ENCODE data around the gene CIAO1. TPM values are rescaled to one million over a fixed set of nuclear protein-coding genes. Genes with fewer than 3 reads are reported as not detected.

Gene CIAO1
- total and polyA plus RNA-seq, 4 donors = 43.0 to 80.4 (median 47.0) TPM

GRCh38 chr2:96245609-96246390, 20.2 kb upstream of the CIAO1 start:
- peaks cover 0 to 6% (median 3%) of the 10 kb centered on the region in 4 donors for H3K4me1 ChIP-seq (ENCODE audit: control insufficient read depth in 4 of 4, insufficient read depth in 4 of 4, low read length in 3 of 4)
- WGBS = 90% methylated on average over 8 of the region's 8 CpGs

GRCh38 chr2:96247009-96247408, 19.0 kb upstream of the CIAO1 start:
- Histone ChIP-seq H3K27ac (ENCODE audit: low read depth in 1 of 2, low read length in 2 of 2) (no peak overlapping the region), H3K9me3 (ENCODE audit: control insufficient read depth in 4 of 4, low read length in 3 of 4) (no peaks in the 10 kb centered on the region), H3K36me3 (ENCODE audit: control insufficient read depth in 4 of 4, insufficient read depth in 3 of 4, low read depth in 1 of 4, low read length in 3 of 4) (peaks cover 0 to 4% (median 3%) of the 10 kb centered on the region in 4 donors), H3K4me3 (ENCODE audit: low read depth in 1 of 3, low read length in 3 of 3) (no peak overlapping the region), H3K27me3 (ENCODE audit: control insufficient read depth in 4 of 4, insufficient read depth in 4 of 4, low read length in 3 of 4) (no peaks in the 10 kb centered on the region), H3K4me1 (ENCODE audit: control insufficient read depth in 4 of 4, insufficient read depth in 4 of 4, low read length in 3 of 4) (peaks cover 0 to 9% (median 3%) of the 10 kb centered on the region in 4 donors), H3K9ac (ENCODE audit: low read depth in 1 of 2, low read length in 2 of 2) (no peak overlapping the region)
- TF ChIP-seq GABPA (IDR thresholded peaks at IDR 0.05 in 1 of 2, conservative IDR thresholded peaks at IDR 0.05 in 1 of 2) = no peak
- TF ChIP-seq JUND (IDR thresholded peaks at IDR 0.05) = no peak
- TF ChIP-seq NR2F2 (IDR thresholded peaks at IDR 0.05) = peak; percentile 14
- TF ChIP-seq ATF3 (IDR thresholded peaks at IDR 0.05) = no peak
- no peak for TF ChIP-seq RAD21 (IDR thresholded peaks at IDR 0.05)
- TF ChIP-seq MAX (IDR thresholded peaks at IDR 0.05) = no peak
- WGBS = 75% methylated on average over 3 of the region's 3 CpGs
- no peak for DNase-seq (ENCODE audit: low spot score)

More at GRCh38 chr2:96245609-96246390, 20.2 kb upstream of the CIAO1 start:
- Histone ChIP-seq H3K9ac (ENCODE audit: low read depth in 1 of 2, low read length in 2 of 2) (no peak overlapping the region), H3K9me3 (ENCODE audit: control insufficient read depth in 4 of 4, low read length in 3 of 4) (no peaks in the 10 kb centered on the region), H3K27ac (ENCODE audit: low read depth in 1 of 2, low read length in 2 of 2) (peak overlapping the region in 1 of 2 donors; percentile 38), H3K4me3 (ENCODE audit: low read depth in 1 of 3, low read length in 3 of 3) (no peak overlapping the region), H3K27me3 (ENCODE audit: control insufficient read depth in 4 of 4, insufficient read depth in 4 of 4, low read length in 3 of 4) (no peaks in the 10 kb centered on the region), H3K36me3 (ENCODE audit: control insufficient read depth in 4 of 4, insufficient read depth in 3 of 4, low read depth in 1 of 4, low read length in 3 of 4) (no peaks in the 10 kb centered on the region)
- TF ChIP-seq RXRA (IDR thresholded peaks at IDR 0.05) = no peak
- no peak for TF ChIP-seq NR2F2 (IDR thresholded peaks at IDR 0.05)
- TF ChIP-seq HNF4G (IDR thresholded peaks at IDR 0.05) = no peak
- no peak for TF ChIP-seq FOXA2 (IDR thresholded peaks at IDR 0.05)
- TF ChIP-seq REST (IDR thresholded peaks at IDR 0.05) = no peak
- TF ChIP-seq ATF3 (IDR thresholded peaks at IDR 0.05) = no peak
- no peak for TF ChIP-seq TAF1 (conservative IDR thresholded peaks at IDR 0.05)
- DNase-seq (ENCODE audit: low spot score) = no peak

- no peaks in the 10 kb centered on the region for H3K9me3 ChIP-seq (ENCODE audit: control insufficient read depth in 4 of 4, low read length in 3 of 4)
- H3K27me3 ChIP-seq (ENCODE audit: control insufficient read depth in 4 of 4, insufficient read depth in 4 of 4, low read length in 3 of 4) = no peaks in the 10 kb centered on the region
- H3K27ac ChIP-seq (ENCODE audit: low read depth in 1 of 2, low read length in 2 of 2) = no peak overlapping the region
- peaks cover 0 to 17% (median 10%) of the 10 kb centered on the region in 4 donors for H3K4me1 ChIP-seq (ENCODE audit: control insufficient read depth in 4 of 4, insufficient read depth in 4 of 4, low read length in 3 of 4)
- no peak overlapping the region for H3K4me3 ChIP-seq (ENCODE audit: low read depth in 1 of 3, low read length in 3 of 3)
- peak in 1 of 2 donors; percentile 30 for TF ChIP-seq RXRA (IDR thresholded peaks at IDR 0.05)
- no peak for TF ChIP-seq FOXA1 (IDR thresholded peaks at IDR 0.05)
- no peak for TF ChIP-seq GABPA (IDR thresholded peaks at IDR 0.05 in 1 of 2, conservative IDR thresholded peaks at IDR 0.05 in 1 of 2)
- H3K9ac ChIP-seq (ENCODE audit: low read depth in 1 of 2, low read length in 2 of 2) = no peak overlapping the region
- DNase-seq (ENCODE audit: low spot score) = no peak
- 48% methylated on average over 5 of the region's 5 CpGs for WGBS
- peaks cover 3 to 12% (median 9%) of the 10 kb centered on the region in 4 donors for H3K36me3 ChIP-seq (ENCODE audit: control insufficient read depth in 4 of 4, insufficient read depth in 3 of 4, low read depth in 1 of 4, low read length in 3 of 4)
Measured at GRCh38 chr2:96247896-96248295, 18.1 kb upstream of the CIAO1 start.

All from liver (tissue), 9 donors.